Subcutaneous abdominal adipose tissue (tissue), 5 donors: ENCODE measurements around the gene PAF1.
A peak's percentile ranks its signal among the peaks of the same experiment; 100 is the strongest.

Source experiments
- H3K27ac ChIP-seq: one replicate; pipeline ENCODE4 v1.7.0; 2013; ENCODE audit warnings: low read depth, mild to moderate bottlenecking, inconsistent platforms, low read length, moderate library complexity
- H3K27me3 ChIP-seq, 5 donors: one replicate each; pipeline ENCODE4 v1.7.0; 2013; ENCODE audit warnings: low read length in 5 of 5, inconsistent platforms in 1 of 5; ENCODE audit not compliant: control insufficient read depth in 5 of 5, insufficient read depth in 4 of 5
- H3K36me3 ChIP-seq, 5 donors: one replicate each; pipeline ENCODE4 v1.7.0; 2013; ENCODE audit warnings: low read length in 5 of 5; ENCODE audit not compliant: control insufficient read depth in 5 of 5, insufficient read depth in 5 of 5
- H3K4me1 ChIP-seq, 5 donors: one replicate each; pipeline ENCODE4 v1.7.0; 2013; ENCODE audit warnings: low read length in 5 of 5, mild to moderate bottlenecking in 3 of 5, moderate library complexity in 1 of 5; ENCODE audit not compliant: control insufficient read depth in 5 of 5, insufficient read depth in 5 of 5
- H3K4me3 ChIP-seq, 5 donors: one replicate each; pipeline ENCODE4 v1.7.0; 2013; ENCODE audit warnings: low read length in 5 of 5, low read depth in 1 of 5
- H3K9ac ChIP-seq, 5 donors: one replicate each; pipeline ENCODE4 v1.7.0; 2013; ENCODE audit warnings: low read length in 5 of 5, mild to moderate bottlenecking in 4 of 5, moderate library complexity in 3 of 5
- H3K9me3 ChIP-seq, 5 donors: one replicate each; pipeline ENCODE4 v1.7.0; 2013; ENCODE audit warnings: low read length in 5 of 5; ENCODE audit not compliant: control insufficient read depth in 5 of 5
- donor health status: healthy.
- donor health status: healthy.
- donor health status: healthy.
- donor health status: healthy.
- donor health status: healthy.

Gene PAF1

GRCh38 chr19:39417463-39418181 is 26.7 kb upstream of the PAF1 start:
- no peak overlapping the region for H3K27ac ChIP-seq
- H3K9me3 ChIP-seq, result no peaks in the 10 kb centered on the region
- H3K4me1 ChIP-seq, result peaks cover 8 to 32% (median 27%) of the 10 kb centered on the region in 5 donors
- no peak overlapping the region for H3K4me3 ChIP-seq
- no peaks in the 10 kb centered on the region for H3K27me3 ChIP-seq
- H3K36me3 ChIP-seq, result peaks cover 0 to 60% (median 39%) of the 10 kb centered on the region in 5 donors
- no peak overlapping the region for H3K9ac ChIP-seq

GRCh38 chr19:39416152-39417120 is 25.5 kb upstream of the PAF1 start:
- peaks cover 13 to 33% (median 29%) of the 10 kb centered on the region in 5 donors for H3K4me1 ChIP-seq
- H3K4me3 ChIP-seq, result no peak overlapping the region
- H3K27ac ChIP-seq, result no peak overlapping the region
- peaks cover 0 to 4% (median 0%) of the 10 kb centered on the region in 5 donors for H3K27me3 ChIP-seq
- H3K36me3 ChIP-seq, result peaks cover 0 to 51% (median 32%) of the 10 kb centered on the region in 5 donors
- H3K9me3 ChIP-seq, result no peaks in the 10 kb centered on the region
- peak overlapping the region in 1 of 5 donors; percentile 4 for H3K9ac ChIP-seq

- Histone ChIP-seq H3K27me3 (peaks cover 0 to 4% (median 0%) of the 10 kb centered on the region in 5 donors), H3K9ac (peak overlapping the region in 3 of 5 donors; percentile 28 to 52 (median 38)), H3K36me3 (peaks cover 0 to 40% (median 24%) of the 10 kb centered on the region in 5 donors), H3K27ac (peak overlapping the region; percentile 99), H3K4me1 (peaks cover 22 to 44% (median 40%) of the 10 kb centered on the region in 5 donors), H3K9me3 (no peaks in the 10 kb centered on the region), H3K4me3 (peak overlapping the region in 3 of 5 donors; percentile 82 to 100 (median 99))
Measured at GRCh38 chr19:39415111-39416046, 24.5 kb upstream of the PAF1 start.

GRCh38 chr19:39413911-39414608 is 23.2 kb upstream of the PAF1 start:
- Histone ChIP-seq H3K9ac (peak overlapping the region; percentile 52 to 76 (median 68)), H3K4me3 (peak overlapping the region; percentile 70 to 100 (median 83)), H3K27me3 (peaks cover 0 to 4% (median 0%) of the 10 kb centered on the region in 5 donors), H3K36me3 (peaks cover 0 to 33% (median 19%) of the 10 kb centered on the region in 5 donors), H3K27ac (peak overlapping the region; percentile 99), H3K4me1 (peaks cover 22 to 48% (median 41%) of the 10 kb centered on the region in 5 donors), H3K9me3 (no peaks in the 10 kb centered on the region)

- Histone ChIP-seq H3K4me1 (peaks cover 22 to 52% (median 43%) of the 10 kb centered on the region in 5 donors), H3K36me3 (peaks cover 0 to 31% (median 18%) of the 10 kb centered on the region in 5 donors), H3K9me3 (no peaks in the 10 kb centered on the region), H3K27me3 (peaks cover 0 to 4% (median 0%) of the 10 kb centered on the region in 5 donors), H3K9ac (peak overlapping the region; percentile 52 to 88 (median 72)), H3K27ac (peak overlapping the region; percentile 99), H3K4me3 (peak overlapping the region; percentile 70 to 100 (median 88))
Measured at GRCh38 chr19:39413272-39413910, 22.5 kb upstream of the PAF1 start.

GRCh38 chr19:39412867-39413271 is 22.0 kb upstream of the PAF1 start:
- Histone ChIP-seq H3K36me3 (peaks cover 0 to 33% (median 19%) of the 10 kb centered on the region in 5 donors), H3K4me1 (peaks cover 22 to 52% (median 45%) of the 10 kb centered on the region in 5 donors), H3K4me3 (peak overlapping the region; percentile 70 to 100 (median 88)), H3K9me3 (no peaks in the 10 kb centered on the region), H3K9ac (peak overlapping the region; percentile 26 to 88 (median 64)), H3K27ac (peak overlapping the region; percentile 99), H3K27me3 (peaks cover 0 to 4% (median 0%) of the 10 kb centered on the region in 5 donors)

GRCh38 chr19:39412100-39412866 is 21.4 kb upstream of the PAF1 start, which contains the start of gene PLEKHG2:
Gene PLEKHG2 (plus strand): TSS chr19:39412669. CDS start chr19:39414087, 1,418 bp downstream.
- Histone ChIP-seq H3K27me3 (peaks cover 0 to 4% (median 0%) of the 10 kb centered on the region in 5 donors), H3K9ac (peak within 1 kb of the TSS; percentile 56 to 88 (median 74)), H3K27ac (peak within 1 kb of the TSS; percentile 99), H3K4me3 (peak within 1 kb of the TSS; percentile 82 to 100 (median 99)), H3K9me3 (no peaks in the 10 kb centered on the region), H3K4me1 (peaks cover 22 to 52% (median 45%) of the 10 kb centered on the region in 5 donors), H3K36me3 (peaks cover 0 to 33% (median 20%) of the 10 kb centered on the region in 5 donors)

- H3K4me3 ChIP-seq, result peak overlapping the region; percentile 65 to 100 (median 99)
- H3K36me3 ChIP-seq, result peaks cover 0 to 32% (median 24%) of the 10 kb centered on the region in 5 donors
- peak overlapping the region in 3 of 5 donors; percentile 19 to 84 (median 49) for H3K9ac ChIP-seq
- peak overlapping the region; percentile 99 for H3K27ac ChIP-seq
- peaks cover 0 to 4% (median 0%) of the 10 kb centered on the region in 5 donors for H3K27me3 ChIP-seq
- H3K9me3 ChIP-seq, result no peaks in the 10 kb centered on the region
- H3K4me1 ChIP-seq, result peaks cover 22 to 52% (median 45%) of the 10 kb centered on the region in 5 donors
Measured at GRCh38 chr19:39411832-39412099, 20.9 kb upstream of the PAF1 start.
